HG03575 (cell line): ENCODE data around the gene RORB.

Source experiments
- ATAC-seq: cut with Tn5 transposase; IDR thresholded peaks from one replicate; pipeline ENCODE4 v1.9.1; 2021; ENCODE audit not compliant: unreplicated experiment, insufficient number of reproducible peaks, low FRiP score; ENCODE audit errors: extremely low read depth

The RORB gene

DNA sequence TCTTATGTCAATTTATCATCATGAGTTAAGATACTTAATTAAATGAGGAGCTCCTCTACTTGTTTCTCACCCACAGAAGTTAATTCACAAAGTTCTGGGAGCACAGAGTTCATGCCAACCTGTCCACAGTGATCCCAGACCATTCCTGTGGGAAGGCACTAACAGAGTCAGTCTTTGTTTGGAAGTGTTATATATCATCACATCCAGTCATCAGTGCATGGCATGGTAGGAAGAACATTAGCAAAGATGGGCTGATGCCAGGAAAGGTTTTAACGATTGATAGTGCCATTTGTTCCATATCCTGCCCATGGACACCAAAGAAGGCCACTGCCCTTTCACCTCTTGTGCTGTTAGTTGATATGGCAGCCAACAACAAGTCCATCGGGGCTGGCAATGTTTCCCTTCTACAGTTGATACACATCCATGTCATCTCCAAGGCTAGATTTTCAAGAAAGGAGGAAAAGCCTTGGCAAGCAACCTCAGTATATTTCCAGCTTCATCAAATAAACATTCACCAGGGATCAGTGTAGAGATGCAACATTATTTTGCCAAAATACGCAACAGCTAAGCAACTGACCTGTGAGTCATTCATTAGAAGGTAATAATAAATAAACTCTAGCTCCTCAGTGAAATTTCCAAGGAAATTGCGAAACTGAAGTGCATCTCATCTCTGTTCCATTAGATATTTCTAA, 169.6 kb downstream of the RORB start:
- ATAC-seq: no peak

- ATAC-seq: no peak
These were observed 175.1 kb downstream of the RORB start for GRCh38 chr9:74672237-74672636.

- ATAC-seq: no peak
These were observed 176.9 kb downstream of the RORB start for GRCh38 chr9:74674077-74674476.

- no peak for ATAC-seq
These were observed 184.8 kb downstream of the RORB start for GRCh38 chr9:74681906-74682305.

- no peak for ATAC-seq
These were observed 186.2 kb downstream of the RORB start for GRCh38 chr9:74683322-74683721.

GRCh38 chr9:74691058-74691457, 193.9 kb downstream of the RORB start:
- ATAC-seq: no peak

DNA sequence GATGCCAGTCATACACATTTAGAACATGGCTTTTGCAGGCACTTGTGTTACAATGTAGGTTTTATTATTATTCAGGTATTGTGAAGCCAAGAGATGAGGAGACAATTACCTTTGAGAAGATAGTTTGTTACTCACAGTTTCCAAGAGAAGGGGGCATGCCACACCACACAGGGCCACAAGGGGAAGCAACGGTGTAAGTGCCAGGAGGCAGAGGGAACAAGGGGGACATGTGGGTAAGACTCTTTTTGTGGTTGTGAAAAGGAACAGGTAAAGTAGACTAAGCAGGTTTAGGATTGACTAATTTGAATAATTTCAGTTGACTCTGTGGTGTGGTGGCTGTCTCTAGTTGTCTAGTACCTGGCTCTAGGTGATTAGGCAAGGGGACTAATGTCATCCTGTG, 199.4 kb downstream of the RORB start:
- no peak for ATAC-seq

GRCh38 chr9:74697535-74697934, 200.4 kb downstream of the RORB start:
- no peak for ATAC-seq

GRCh38 chr9:74711341-74711740, 214.2 kb downstream of the RORB start:
- no peak for ATAC-seq

DNA sequence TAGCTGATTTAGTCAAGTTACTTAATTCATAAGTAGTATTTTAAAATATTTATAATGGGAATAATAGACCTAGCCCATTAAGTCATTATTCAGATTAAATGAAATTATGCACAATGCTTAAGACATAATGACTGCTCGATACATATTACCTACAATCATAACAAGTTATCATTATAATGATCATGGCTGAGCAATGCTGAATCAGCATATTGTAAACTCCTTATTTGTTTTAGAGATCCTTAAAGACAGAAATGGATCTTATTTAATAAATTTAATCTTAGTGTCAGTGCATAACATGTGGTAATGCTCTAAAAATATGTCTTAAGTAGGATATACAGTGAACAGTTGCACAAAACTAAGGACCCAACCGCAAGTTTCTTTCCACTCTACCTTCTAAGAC, 221.6 kb downstream of the RORB start:
- ATAC-seq: no peak

DNA sequence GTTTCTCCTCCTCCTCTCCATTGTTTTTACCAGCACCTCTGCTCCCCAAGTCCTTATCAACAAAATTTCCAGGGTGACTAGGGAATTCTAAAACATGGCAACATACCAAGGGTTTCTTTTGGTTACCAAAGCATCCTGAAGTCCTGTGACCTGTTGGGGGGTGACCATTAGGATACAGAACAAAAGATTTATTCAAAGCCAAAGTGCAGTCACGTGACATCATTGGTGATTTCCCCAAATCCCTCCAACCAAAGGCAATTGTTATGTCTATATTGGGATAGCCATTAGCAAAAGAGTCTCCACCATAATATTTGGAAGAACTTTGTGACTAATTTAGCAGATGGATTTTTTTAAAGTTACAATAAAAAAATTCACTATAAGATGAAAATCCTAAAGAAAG, 222.2 kb downstream of the RORB start:
- ATAC-seq: no peak

DNA sequence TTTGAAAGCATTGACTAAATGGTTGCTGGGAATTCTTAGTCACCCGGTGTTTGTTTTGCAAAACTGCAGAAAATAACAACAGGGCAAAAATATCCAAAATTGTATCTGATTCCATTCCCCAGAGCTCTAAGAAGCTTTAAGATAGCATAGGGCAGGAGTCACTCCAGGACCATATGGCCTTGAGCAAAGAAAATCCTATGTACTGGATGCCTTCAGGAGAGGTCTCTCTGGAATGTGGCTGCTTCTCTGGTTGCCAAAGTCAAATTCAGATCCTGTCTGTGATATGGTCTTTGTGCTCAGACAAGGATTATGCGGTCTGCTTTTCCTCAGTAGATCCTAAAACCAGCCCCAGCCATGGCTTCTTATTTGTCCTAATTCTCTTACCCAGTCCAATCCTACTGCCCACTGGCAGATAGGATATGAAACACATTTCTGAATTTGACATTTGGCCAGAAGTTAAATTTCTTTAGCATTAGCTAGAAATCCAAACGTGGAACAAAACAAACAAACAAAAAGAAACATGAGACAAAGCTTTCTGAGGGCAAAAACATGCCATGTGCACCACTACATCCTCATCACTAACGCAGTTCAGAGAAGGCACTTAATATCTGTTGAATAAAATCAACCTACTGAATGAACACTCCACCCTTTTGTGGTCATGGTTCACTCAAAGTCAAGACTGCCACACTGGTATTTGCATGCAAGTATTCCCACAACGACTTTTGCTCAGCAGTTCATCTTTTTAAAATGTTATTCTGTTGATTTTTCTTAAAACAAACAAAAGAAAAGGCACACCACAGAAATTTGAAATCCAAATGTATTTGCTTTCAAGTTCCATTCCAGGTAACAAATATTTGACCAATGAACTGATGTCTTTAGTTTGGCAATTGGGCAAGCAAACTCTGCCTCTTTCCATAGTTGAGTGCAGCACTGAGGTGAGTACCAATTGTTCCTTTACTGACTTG, 224.8 kb downstream of the RORB start:
- no peak for ATAC-seq

GRCh38 chr9:74724317-74724716, 227.2 kb downstream of the RORB start:
- no peak for ATAC-seq

DNA sequence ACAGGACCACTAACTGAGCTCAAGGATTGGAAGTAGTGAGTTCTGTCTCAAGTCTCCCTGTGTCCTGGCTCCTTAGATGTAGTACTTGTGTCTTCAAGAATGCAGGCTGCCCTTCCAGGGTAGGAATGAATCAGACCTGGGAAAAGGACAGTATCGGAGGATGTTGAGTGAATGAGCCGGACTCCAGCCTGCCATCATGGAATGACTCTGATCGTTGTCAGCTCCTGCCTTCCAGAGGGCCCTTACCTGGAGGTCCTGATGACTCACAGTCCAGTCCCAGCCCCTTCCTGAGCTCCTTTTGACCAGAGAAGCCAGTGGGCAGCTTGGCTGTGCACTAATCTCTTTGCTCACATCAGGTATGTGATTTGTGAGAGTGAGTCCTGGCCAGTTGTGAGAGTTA, 229.4 kb downstream of the RORB start:
- ATAC-seq: no peak

DNA sequence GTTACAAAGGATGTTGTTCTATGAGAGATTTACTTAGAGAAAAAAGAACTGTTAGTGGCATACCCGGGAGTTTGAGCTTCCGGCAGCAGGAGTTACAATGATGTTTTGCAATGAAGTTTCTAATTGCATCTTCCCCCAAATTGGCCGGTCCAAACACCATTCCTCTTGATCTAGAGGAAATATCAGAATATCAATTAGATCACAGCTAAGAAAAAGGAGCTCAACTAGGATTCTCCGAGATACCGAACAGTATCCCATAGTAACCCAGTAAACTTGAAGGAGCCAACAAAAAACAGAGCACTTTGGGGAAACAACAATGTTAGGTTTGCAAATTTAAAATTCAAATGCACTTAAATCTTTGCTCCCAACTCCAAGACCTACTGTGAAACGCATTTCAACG, 231.0 kb downstream of the RORB start:
- ATAC-seq: no peak

- ATAC-seq: no peak
These were observed 232.1 kb downstream of the RORB start for GRCh38 chr9:74729136-74729695.

- ATAC-seq: no peak
These were observed 238.6 kb downstream of the RORB start for GRCh38 chr9:74735761-74736160.

GRCh38 chr9:74736646-74737045, 239.5 kb downstream of the RORB start:
- no peak for ATAC-seq

DNA sequence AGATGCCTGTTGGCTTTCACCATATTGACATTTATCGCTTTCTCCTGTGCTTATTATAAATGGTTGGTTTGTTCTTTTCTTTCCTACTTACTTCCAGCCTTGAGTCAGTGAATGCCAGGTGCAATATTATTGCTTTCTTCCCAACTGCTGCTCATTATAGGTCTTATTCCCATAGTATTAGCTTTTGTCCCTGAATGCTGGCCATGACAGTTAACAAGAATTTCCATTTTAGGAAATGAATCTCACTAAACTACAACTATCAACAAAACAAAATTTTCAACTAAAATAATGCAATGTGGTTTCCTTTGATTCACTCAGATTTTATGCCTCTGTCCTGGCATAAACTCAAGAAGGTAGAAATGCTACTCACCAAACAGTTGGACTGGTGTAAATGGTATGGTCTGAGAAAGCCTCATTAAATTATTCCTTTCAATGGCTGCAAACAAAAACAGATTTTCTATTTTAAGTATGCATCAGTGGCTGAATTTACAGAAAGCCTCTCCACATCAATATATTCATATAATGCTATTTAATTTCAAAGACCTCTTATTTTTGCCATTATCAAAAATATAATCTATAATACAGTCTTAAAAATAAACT, 245.2 kb downstream of the RORB start:
- ATAC-seq: no peak
